Kidney capillary endothelial cell (primary cell): ENCODE measurements around the gene ARHGEF12.

Source experiments
- DNase-seq: peaks from one replicate; pipeline ENCODE4 v3.0.0-alpha.2; 2018; ENCODE audit warnings: low spot score

ARHGEF12 gene

GRCh38 chr11:120335908-120336640 is at the start of gene ARHGEF12:
Gene ARHGEF12 (plus strand): TSS chr11:120336413. CDS start chr11:120337244, 831 bp downstream.
- DNase-seq, result peak; percentile 91

- no peak for DNase-seq
Observed at GRCh38 chr11:120288021-120288420, 48.2 kb upstream of the ARHGEF12 start.

- DNase-seq, result no peak
Observed at GRCh38 chr11:120289426-120289825, 46.8 kb upstream of the ARHGEF12 start.

- DNase-seq, result no peak
Observed at GRCh38 chr11:120290956-120291355, 45.3 kb upstream of the ARHGEF12 start.

- no peak for DNase-seq
Observed at GRCh38 chr11:120293038-120293800, 43.0 kb upstream of the ARHGEF12 start.

GRCh38 chr11:120294096-120294495 is 42.1 kb upstream of the ARHGEF12 start:
- DNase-seq, result no peak

- DNase-seq, result no peak
Observed at GRCh38 chr11:120295099-120295498, 41.1 kb upstream of the ARHGEF12 start.

- no peak for DNase-seq
Observed at GRCh38 chr11:120296554-120296953, 39.7 kb upstream of the ARHGEF12 start.

- no peak for DNase-seq
Observed at GRCh38 chr11:120298461-120298860, 37.8 kb upstream of the ARHGEF12 start.

GRCh38 chr11:120302001-120302805 is 34.0 kb upstream of the ARHGEF12 start:
- no peak for DNase-seq

GRCh38 chr11:120303004-120303637 is 33.1 kb upstream of the ARHGEF12 start:
- DNase-seq, result peak; percentile 79

GRCh38 chr11:120304526-120304925 is 31.7 kb upstream of the ARHGEF12 start:
- peak; percentile 60 for DNase-seq

- no peak for DNase-seq
Observed at GRCh38 chr11:120305286-120305685, 30.9 kb upstream of the ARHGEF12 start.

GRCh38 chr11:120306519-120307242 is 29.5 kb upstream of the ARHGEF12 start:
- DNase-seq, result peak; percentile 81

- no peak for DNase-seq
Observed at GRCh38 chr11:120307476-120307875, 28.7 kb upstream of the ARHGEF12 start.

- no peak for DNase-seq
Observed at GRCh38 chr11:120308081-120308480, 28.1 kb upstream of the ARHGEF12 start.

GRCh38 chr11:120310870-120311269 is 25.3 kb upstream of the ARHGEF12 start:
- DNase-seq, result no peak

GRCh38 chr11:120314861-120315260 is 21.4 kb upstream of the ARHGEF12 start:
- no peak for DNase-seq

GRCh38 chr11:120316880-120317688 is 19.1 kb upstream of the ARHGEF12 start:
- DNase-seq, result no peak

- DNase-seq, result no peak
Observed at GRCh38 chr11:120317689-120318480, 18.3 kb upstream of the ARHGEF12 start.
